ENCODE data around the gene TBK1.

TBK1 gene

GRCh38 chr12:64466178-64466577 is 14.3 kb downstream of the TBK1 start:
- H3K27ac ChIP-seq: no peak overlapping the region
- TF ChIP-seq CTCF (conservative IDR thresholded peaks at IDR 0.05): no peak

GRCh38 chr12:64468966-64469365 is 17.0 kb downstream of the TBK1 start:
- H3K27ac ChIP-seq: no peak overlapping the region
- TF ChIP-seq CTCF (conservative IDR thresholded peaks at IDR 0.05): no peak

- H3K27ac ChIP-seq: no peak overlapping the region
- no peak for TF ChIP-seq CTCF (conservative IDR thresholded peaks at IDR 0.05)
These were observed 17.7 kb downstream of the TBK1 start for GRCh38 chr12:64469455-64470142.

GRCh38 chr12:64470495-64470894 is 18.6 kb downstream of the TBK1 start:
- H3K27ac ChIP-seq: no peak overlapping the region
- no peak for TF ChIP-seq CTCF (conservative IDR thresholded peaks at IDR 0.05)

GRCh38 chr12:64473176-64473575 is 21.3 kb downstream of the TBK1 start:
- TF ChIP-seq CTCF (conservative IDR thresholded peaks at IDR 0.05): no peak
- no peak overlapping the region for H3K27ac ChIP-seq

- H3K27ac ChIP-seq: no peak overlapping the region
- no peak for TF ChIP-seq CTCF (conservative IDR thresholded peaks at IDR 0.05)
These were observed 23.6 kb downstream of the TBK1 start for GRCh38 chr12:64475518-64475917.

GRCh38 chr12:64476844-64477243 is 24.9 kb downstream of the TBK1 start:
- no peak for TF ChIP-seq CTCF (conservative IDR thresholded peaks at IDR 0.05)
- no peak overlapping the region for H3K27ac ChIP-seq
